ENCODE results near the gene ARVCF.

GRCh38 chr22:19961201-19961580, 55.4 kb downstream of the ARVCF start:
- TF ChIP-seq POLR2A (IDR thresholded peaks at IDR 0.05) (no peak), CTCF (IDR thresholded peaks at IDR 0.05) (no peak), POLR2AphosphoS5 (IDR thresholded peaks at IDR 0.05) (no peak)
